K562 (cell line): ENCODE data around the gene ZBTB9. TPM values are rescaled to one million over a fixed set of nuclear protein-coding genes. Genes with fewer than 3 reads are reported as not detected.

Experiments
- CBX8 ChIP-seq: fragments of 200-600 bp; sonication (generic); IDR thresholded peaks from 2 replicates; pipeline ENCODE4 v1.6.1; 2012; ENCODE audit warnings: borderline replicate concordance, mixed run types, low read depth, mild to moderate bottlenecking, moderate library complexity, mixed read lengths, low read length, control low read depth, inconsistent platforms; ENCODE audit not compliant: poor library complexity, severe bottlenecking; ENCODE audit errors: extremely low read depth
- EP400 ChIP-seq: fragments of 450-650 bp; IDR thresholded peaks from 2 replicates; pipeline ENCODE4 v1.6.1; 2017; ENCODE audit warnings: antibody characterized with exemption, mild to moderate bottlenecking, moderate library complexity
- MEF2D ChIP-seq: conservative IDR thresholded peaks from 2 replicates; pipeline ENCODE4 v1.6.1; 2016; ENCODE audit warnings: low read depth, missing genetic modification characterization, missing compliant biosample characterization
- MIER1 ChIP-seq: fragments of 450-650 bp; IDR thresholded peaks from 2 replicates; pipeline ENCODE4 v1.6.1; 2016; ENCODE audit warnings: antibody characterized with exemption, mild to moderate bottlenecking, low read depth
- MTA3 ChIP-seq: fragments of 450-650 bp; formaldehyde crosslinking; IDR thresholded peaks from 2 replicates; pipeline ENCODE4 v1.6.1; 2017; ENCODE audit warnings: mild to moderate bottlenecking, borderline replicate concordance
- NFIC ChIP-seq: fragments of 450-650 bp; IDR thresholded peaks from 2 replicates; pipeline ENCODE4 v1.6.1; 2017; ENCODE audit warnings: mild to moderate bottlenecking, inconsistent platforms
- PHF21A ChIP-seq: fragments of 450-650 bp; IDR thresholded peaks from 2 replicates; pipeline ENCODE4 v1.6.1; 2017; ENCODE audit warnings: low read depth, borderline replicate concordance
- POLR2B ChIP-seq: fragments of 450-650 bp; IDR thresholded peaks from 2 replicates; pipeline ENCODE4 v1.6.1; 2018; ENCODE audit warnings: low read depth; ENCODE audit not compliant: partially characterized antibody
- POU5F1 ChIP-seq: fragments of 150-350 bp; IDR thresholded peaks from 2 replicates; pipeline ENCODE4 v1.6.1; 2014; ENCODE audit warnings: borderline replicate concordance, low read length, low read depth, mild to moderate bottlenecking; ENCODE audit not compliant: partially characterized antibody
- RUNX1 ChIP-seq: sonication (generic); IDR thresholded peaks from 2 replicates; pipeline ENCODE4 v1.6.1; 2016; ENCODE audit warnings: antibody characterized with exemption, low read depth
- TAF7 ChIP-seq: fragments of 450-650 bp; IDR thresholded peaks from 2 replicates; pipeline ENCODE4 v1.6.1; 2016; ENCODE audit warnings: missing genetic modification characterization, missing compliant biosample characterization
- TAF9B ChIP-seq: fragments of 450-650 bp; IDR thresholded peaks from 2 replicates; pipeline ENCODE4 v1.6.1; 2018; ENCODE audit warnings: mild to moderate bottlenecking; ENCODE audit not compliant: partially characterized antibody
- ZKSCAN1 ChIP-seq: fragments of 150-350 bp; IDR thresholded peaks from 2 replicates; pipeline ENCODE4 v1.6.1; 2016; ENCODE audit warnings: low read depth, low read length
- ZNF143 ChIP-seq: sonication (generic); formaldehyde crosslinking; IDR thresholded peaks from 2 replicates; pipeline ENCODE4 v1.9.0; 2022; ENCODE audit warnings: mild to moderate bottlenecking, missing genetic modification reagents
- ZNF212 ChIP-seq: fragments of 450-650 bp; formaldehyde crosslinking; IDR thresholded peaks from 2 replicates; pipeline ENCODE4 v1.4.0; 2020; ENCODE audit warnings: mild to moderate bottlenecking
- ZNF239 ChIP-seq: fragments of 250-450 bp; sonication (Bioruptor Pico); IDR thresholded peaks from 2 replicates; pipeline ENCODE4 v1.4.0; 2020; ENCODE audit warnings: mild to moderate bottlenecking
- polyA plus RNA-seq, 8 experiments: library from polyadenylated mRNA; depleted of rRNA in 4 of 8; stranded (reverse) in 5 of 8; unstranded in 3 of 8; fragments of >200 nt; fragmentation: Nextera tagmentation in 2 of 8; fragmentation: Illumina TruSeq in 1 of 8; extraction: Ambion mirVana in 2 of 8; extraction: Trizol in 1 of 8; gene quantifications; 2 replicates each; pipeline versions ENCODE4 v1.2.1 to v1.2.3, GENCODE V29; 2011 to 2014; ENCODE audit warnings: inconsistent platforms in 1 of 8, missing spikeins in 1 of 8
- total RNA-seq, 7 experiments: library from RNA; depleted of rRNA in 6 of 7; stranded (reverse); fragments of >200 nt in 6 of 7; fragmentation: Illumina TruSeq in 2 of 7; extraction: Trizol in 2 of 7; gene quantifications; 2 replicates each; pipeline versions ENCODE4 v1.2.1 to v1.2.3, GENCODE V29; 2011 to 2021; ENCODE audit warnings: low replicate concordance in 1 of 7
- TF ChIP-seq, protein P1 (sequence below), 2 experiments: fragments of 450-650 bp; IDR thresholded peaks; 2 replicates each; pipeline ENCODE4 v1.6.1; 2016
- TF ChIP-seq, protein P2 (sequence below): sonication (generic); formaldehyde crosslinking; IDR thresholded peaks from 2 replicates; pipeline ENCODE4 v1.8.0; 2022; ENCODE audit warnings: missing genetic modification reagents, mild to moderate bottlenecking, moderate library complexity, borderline replicate concordance
- TF ChIP-seq, protein P3 (sequence below): fragments of 450-650 bp; IDR thresholded peaks from 2 replicates; pipeline ENCODE4 v1.6.1; 2016
- TF ChIP-seq, protein P4 (sequence below): fragments of 450-650 bp; IDR thresholded peaks from 2 replicates; pipeline ENCODE4 v1.6.1; 2016; ENCODE audit warnings: antibody characterized with exemption

ZBTB9 gene
- total and polyA plus RNA-seq, 9 of the 15 experiments (the other 6 are each of a cell fraction or from before 2014, with no cell fraction given) = 1.9 to 19.5 (median 10.4) TPM

DNA sequence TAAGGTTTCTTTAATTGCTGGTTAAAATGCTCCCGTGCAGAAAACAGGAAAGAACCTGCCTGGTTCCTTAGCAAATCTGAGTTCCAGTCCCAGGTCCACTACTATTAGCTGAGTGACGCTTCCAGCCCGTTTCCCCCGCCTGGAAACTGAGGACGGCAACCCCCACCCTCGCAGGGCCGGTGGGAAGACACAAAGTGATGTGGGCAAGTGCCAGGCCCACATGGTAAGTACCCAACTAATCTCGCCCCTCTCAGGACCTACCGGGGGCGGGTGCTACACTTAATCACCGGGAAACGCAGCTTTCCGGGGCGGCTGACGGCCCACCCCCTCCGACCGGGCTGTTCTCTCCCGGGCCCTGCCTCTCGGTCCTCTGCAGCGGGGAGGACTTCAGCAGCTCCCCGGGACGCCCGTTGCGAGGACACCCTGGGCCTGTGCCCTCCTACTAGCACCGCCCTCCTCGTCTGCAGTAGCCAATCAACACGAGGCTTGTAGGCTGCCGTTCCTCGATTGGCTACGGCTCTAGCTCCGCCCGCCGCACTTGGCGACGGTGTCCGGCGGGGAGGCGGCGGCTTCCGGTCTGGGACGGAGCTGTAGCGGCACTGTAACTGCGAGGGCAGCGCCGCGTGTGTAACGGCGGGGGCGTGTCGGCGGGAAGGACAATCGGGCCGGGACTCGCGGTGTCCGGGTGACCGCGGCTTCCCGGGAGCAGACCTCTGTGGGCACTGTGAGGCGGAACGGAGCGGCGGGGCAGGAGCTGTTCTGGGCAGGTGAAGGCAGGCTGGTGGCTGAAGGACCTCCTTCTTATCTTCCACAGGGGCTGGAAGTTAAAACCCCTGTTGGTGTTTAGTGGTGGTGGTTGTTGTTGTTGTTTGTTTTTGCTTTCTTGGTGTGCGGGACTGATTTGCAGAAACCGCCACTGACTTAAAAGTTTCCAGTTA is at the start of gene ZBTB9 (continued):
- TF ChIP-seq POU5F1 (no peak), MTA3 (peak; percentile 83; the same call in 1 of the 2 replicates), MEF2D (tag) (no peak), NFIC (peak; percentile 22; the same call in 1 of the 2 replicates), ZKSCAN1 (no peak), ZNF212 (CRISPR knock-in tag) (no peak), CBX8 (no peak), TAF9B (peak; percentile 61), POLR2B (peak; percentile 87), MIER1 (0 out of 2 replicates have a peak, but pooled peaks have one; percentile 24), PHF21A (0 out of 2 replicates have a peak, but pooled peaks have one; percentile 35), ZNF239 (CRISPR knock-in tag) (0 out of 2 replicates have a peak, but pooled peaks have one; percentile 9), RUNX1 (0 out of 2 replicates have a peak, but pooled peaks have one; percentile 21), EP400 (peak; percentile 95), TAF7 (0 out of 2 replicates have a peak, but pooled peaks have one; percentile 12), ZNF143 (CRISPR knock-in tag) (0 out of 2 replicates have a peak, but pooled peaks have one; percentile 14)
- TF ChIP-seq, protein P1, sequence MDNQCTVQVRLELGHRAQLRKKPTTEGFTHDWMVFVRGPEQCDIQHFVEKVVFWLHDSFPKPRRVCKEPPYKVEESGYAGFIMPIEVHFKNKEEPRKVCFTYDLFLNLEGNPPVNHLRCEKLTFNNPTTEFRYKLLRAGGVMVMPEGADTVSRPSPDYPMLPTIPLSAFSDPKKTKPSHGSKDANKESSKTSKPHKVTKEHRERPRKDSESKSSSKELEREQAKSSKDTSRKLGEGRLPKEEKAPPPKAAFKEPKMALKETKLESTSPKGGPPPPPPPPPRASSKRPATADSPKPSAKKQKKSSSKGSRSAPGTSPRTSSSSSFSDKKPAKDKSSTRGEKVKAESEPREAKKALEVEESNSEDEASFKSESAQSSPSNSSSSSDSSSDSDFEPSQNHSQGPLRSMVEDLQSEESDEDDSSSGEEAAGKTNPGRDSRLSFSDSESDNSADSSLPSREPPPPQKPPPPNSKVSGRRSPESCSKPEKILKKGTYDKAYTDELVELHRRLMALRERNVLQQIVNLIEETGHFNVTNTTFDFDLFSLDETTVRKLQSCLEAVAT (IDR thresholded peaks at IDR 0.05) = 0 out of 4 replicates have a peak, but pooled peaks of 1 of the 2 experiments have one; percentile 36
- TF ChIP-seq, protein P2, sequence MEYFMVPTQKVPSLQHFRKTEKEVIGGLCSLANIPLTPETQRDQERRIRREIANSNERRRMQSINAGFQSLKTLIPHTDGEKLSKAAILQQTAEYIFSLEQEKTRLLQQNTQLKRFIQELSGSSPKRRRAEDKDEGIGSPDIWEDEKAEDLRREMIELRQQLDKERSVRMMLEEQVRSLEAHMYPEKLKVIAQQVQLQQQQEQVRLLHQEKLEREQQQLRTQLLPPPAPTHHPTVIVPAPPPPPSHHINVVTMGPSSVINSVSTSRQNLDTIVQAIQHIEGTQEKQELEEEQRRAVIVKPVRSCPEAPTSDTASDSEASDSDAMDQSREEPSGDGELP = peak; percentile 94
- TF ChIP-seq, protein P3, sequence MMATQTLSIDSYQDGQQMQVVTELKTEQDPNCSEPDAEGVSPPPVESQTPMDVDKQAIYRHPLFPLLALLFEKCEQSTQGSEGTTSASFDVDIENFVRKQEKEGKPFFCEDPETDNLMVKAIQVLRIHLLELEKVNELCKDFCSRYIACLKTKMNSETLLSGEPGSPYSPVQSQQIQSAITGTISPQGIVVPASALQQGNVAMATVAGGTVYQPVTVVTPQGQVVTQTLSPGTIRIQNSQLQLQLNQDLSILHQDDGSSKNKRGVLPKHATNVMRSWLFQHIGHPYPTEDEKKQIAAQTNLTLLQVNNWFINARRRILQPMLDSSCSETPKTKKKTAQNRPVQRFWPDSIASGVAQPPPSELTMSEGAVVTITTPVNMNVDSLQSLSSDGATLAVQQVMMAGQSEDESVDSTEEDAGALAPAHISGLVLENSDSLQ = peak; percentile 49; the same call in 1 of the 2 replicates
- TF ChIP-seq, protein P4, sequence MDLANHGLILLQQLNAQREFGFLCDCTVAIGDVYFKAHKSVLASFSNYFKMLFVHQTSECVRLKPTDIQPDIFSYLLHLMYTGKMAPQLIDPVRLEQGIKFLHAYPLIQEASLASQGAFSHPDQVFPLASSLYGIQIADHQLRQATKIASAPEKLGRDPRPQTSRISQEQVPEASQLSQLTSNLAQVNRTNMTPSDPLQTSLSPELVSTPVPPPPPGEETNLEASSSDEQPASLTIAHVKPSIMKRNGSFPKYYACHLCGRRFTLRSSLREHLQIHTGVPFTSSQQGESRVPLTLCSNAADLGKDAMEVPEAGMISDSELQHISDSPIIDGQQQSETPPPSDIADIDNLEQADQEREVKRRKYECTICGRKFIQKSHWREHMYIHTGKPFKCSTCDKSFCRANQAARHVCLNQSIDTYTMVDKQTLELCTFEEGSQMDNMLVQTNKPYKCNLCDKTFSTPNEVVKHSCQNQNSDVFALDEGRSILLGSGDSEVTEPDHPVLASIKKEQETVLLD = 0 out of 2 replicates have a peak, but pooled peaks have one; percentile 42
